HepG2 (cell line): Measurements from ENCODE around the gene SAA1. TPM values are rescaled to one million over a fixed set of nuclear protein-coding genes. Genes with fewer than 3 reads are reported as not detected.

Experiments
- ATAC-seq: fragments of 200-7000 bp; cut with Tn5 transposase; 3 replicates; pipeline ENCODE4 v1.9.1; 2020; ENCODE audit warnings: mild to moderate bottlenecking, moderate library complexity
- BruUV-seq: library from RNA; stranded (reverse); fragments of 400-500 nt; replicated peaks from 2 replicates; lab custom pipeline; 2021; lab: Mats Ljungman, UMichigan
- CTCF ChIA-PET: fragments of 300-600 bp; formaldehyde crosslinking; extraction: SDS; loops from one replicate; lab custom pipeline; 2021; ENCODE audit warnings: low total read pairs, inconsistent platforms, low intra/inter-chr PET ratio; lab: Yijun Ruan, JAX
- POLR2A ChIA-PET: fragments of 350-600 bp; sonication (Branson Sonifier 250); formaldehyde crosslinking; loops from one replicate; lab custom pipeline; 2020; ENCODE audit warnings: antibody characterized with exemption, inconsistent platforms; lab: Yijun Ruan, JAX
- DNase-seq: peaks from one replicate; pipeline ENCODE4 v3.0.0-alpha.2; 2015; ENCODE audit warnings: low spot score
- FAIRE-seq: peaks from 3 replicates; lab custom pipeline; 2011; peaks lifted over from hg19 to GRCh38; lab: Jason Lieb, UNC
- H2AFZ ChIP-seq: one replicate; pipeline ENCODE4 v1.6.1; 2011; ENCODE audit warnings: low read length, inconsistent platforms
- H3K27ac ChIP-seq: fragments of 300-600 bp; 3 replicates; pipeline ENCODE4 v1.8.0; 2011; ENCODE audit warnings: mixed run types, mild to moderate bottlenecking, mixed read lengths, low read length, inconsistent platforms; ENCODE audit not compliant: insufficient read depth; ENCODE audit errors: extremely low read length
- H3K27me3 ChIP-seq, 2 experiments: fragments of 200-600 bp in 1 of 2; 2 replicates in 1 of 2; 3 replicates in 1 of 2; pipeline versions ENCODE4 v1.6.0 to v1.8.0; 2011; ENCODE audit warnings: low read length in 2 of 2, mild to moderate bottlenecking in 2 of 2, moderate library complexity in 2 of 2, inconsistent platforms in 1 of 2; ENCODE audit not compliant: insufficient read depth in 2 of 2, control insufficient read depth in 1 of 2
- H3K36me3 ChIP-seq, 2 experiments: fragments of 200-600 bp in 1 of 2; replicated peaks in 1 of 2; 2 replicates in 1 of 2; 3 replicates in 1 of 2; pipeline versions ENCODE4 v1.5.1 to v1.8.0; 2011; ENCODE audit warnings: low read length in 2 of 2, inconsistent platforms in 1 of 2; ENCODE audit not compliant: insufficient read depth in 2 of 2, control insufficient read depth in 1 of 2
- H3K4me1 ChIP-seq: 2 replicates; pipeline ENCODE4 v1.5.1; 2012; ENCODE audit warnings: low read length, inconsistent platforms; ENCODE audit not compliant: insufficient read depth
- H3K4me2 ChIP-seq: 2 replicates; pipeline ENCODE4 v1.6.0; 2011; ENCODE audit warnings: low read depth, low read length, inconsistent platforms
- H3K4me3 ChIP-seq, 3 experiments: fragments of 200-600 bp in 1 of 3; sonication (generic), shearing (Covaris generic) in 1 of 3; replicated peaks in 1 of 3; 2 replicates each; pipeline ENCODE4 v1.5.1; 2011 to 2016; ENCODE audit warnings: low read length in 3 of 3, inconsistent platforms in 2 of 3, low read depth in 2 of 3, mild to moderate bottlenecking in 2 of 3, control low read depth in 1 of 3, mixed read lengths in 1 of 3; ENCODE audit not compliant: insufficient read depth in 1 of 3
- H3K79me2 ChIP-seq: one replicate; pipeline ENCODE4 v1.6.1; 2011; ENCODE audit warnings: low read length, inconsistent platforms; ENCODE audit not compliant: insufficient read depth
- H3K9ac ChIP-seq: 2 replicates; pipeline ENCODE4 v1.6.0; 2011; ENCODE audit warnings: mild to moderate bottlenecking, low read depth, low read length, inconsistent platforms; ENCODE audit not compliant: insufficient read depth
- H3K9me3 ChIP-seq: 2 replicates; pipeline ENCODE4 v1.5.1; 2012; ENCODE audit warnings: mild to moderate bottlenecking, low read length
- H4K20me1 ChIP-seq: 2 replicates; pipeline ENCODE4 v1.6.0; 2011; ENCODE audit warnings: inconsistent platforms, mild to moderate bottlenecking, low read length, moderate library complexity; ENCODE audit not compliant: insufficient read depth
- ADNP ChIP-seq: sonication (generic); formaldehyde crosslinking; IDR thresholded peaks from 2 replicates; pipeline ENCODE4 v1.4.0; 2020; ENCODE audit warnings: missing genetic modification reagents
- ATM ChIP-seq: fragments of 450-650 bp; IDR thresholded peaks from 2 replicates; pipeline ENCODE4 v1.7.1; 2017; ENCODE audit warnings: mild to moderate bottlenecking, borderline replicate concordance
- FOXM1 ChIP-seq: sonication (generic); formaldehyde crosslinking; IDR thresholded peaks from 2 replicates; pipeline ENCODE4 v1.5.0; 2020; ENCODE audit warnings: missing genetic modification reagents
- PCBP1 ChIP-seq: fragments of 200-400 bp; formaldehyde crosslinking; IDR thresholded peaks from 2 replicates; pipeline ENCODE4 v1.6.1; 2017; ENCODE audit warnings: mild to moderate bottlenecking, low read depth, low read length, borderline replicate concordance
- PITX1 ChIP-seq: sonication (generic); formaldehyde crosslinking; IDR thresholded peaks from 2 replicates; pipeline ENCODE4 v1.5.1; 2020; ENCODE audit warnings: mild to moderate bottlenecking, missing genetic modification reagents
- SP4 ChIP-seq: sonication (generic); formaldehyde crosslinking; IDR thresholded peaks from 2 replicates; pipeline ENCODE4 v1.8.1; 2023; ENCODE audit warnings: mild to moderate bottlenecking, missing genetic modification reagents
- SPEN ChIP-seq: sonication (generic); formaldehyde crosslinking; IDR thresholded peaks from 2 replicates; pipeline ENCODE4 v1.5.1; 2020; ENCODE audit warnings: low read depth, mild to moderate bottlenecking, missing genetic modification reagents
- ZBTB37 ChIP-seq: sonication (generic); formaldehyde crosslinking; IDR thresholded peaks from 2 replicates; pipeline ENCODE4 v1.4.0; 2020; ENCODE audit warnings: mild to moderate bottlenecking, missing genetic modification reagents
- ZBTB7B ChIP-seq: sonication (generic); formaldehyde crosslinking; IDR thresholded peaks from 2 replicates; pipeline ENCODE4 v1.4.0; 2020; ENCODE audit warnings: missing genetic modification reagents
- ZNF33A ChIP-seq: sonication (generic); formaldehyde crosslinking; IDR thresholded peaks from 2 replicates; pipeline ENCODE4 v1.5.1; 2020; ENCODE audit warnings: missing genetic modification reagents, mild to moderate bottlenecking, moderate library complexity, borderline replicate concordance
- ZNF354B ChIP-seq: sonication (generic); formaldehyde crosslinking; IDR thresholded peaks from 2 replicates; pipeline ENCODE4 v1.8.0; 2022; ENCODE audit warnings: mild to moderate bottlenecking, missing genetic modification reagents
- ZNF720 ChIP-seq: sonication (generic); formaldehyde crosslinking; IDR thresholded peaks from 2 replicates; pipeline ENCODE4 v1.4.0; 2020; ENCODE audit warnings: missing genetic modification reagents
- ZNF850 ChIP-seq: sonication (generic); formaldehyde crosslinking; conservative IDR thresholded peaks from 2 replicates; pipeline ENCODE4 v1.9.0; 2021; ENCODE audit warnings: mild to moderate bottlenecking, missing genetic modification reagents
- WGBS: methylation state at CpG from one replicate; pipeline ENCODE4 v1.1.6; 2017; ENCODE audit warnings: low lambda C conversion rate; 5-methylcytosine and 5-hydroxymethylcytosine counted together
- in situ Hi-C: cut with HindIII; loops from 2 replicates; pipeline ENCODE4 v1.10.0; 2017; ENCODE audit warnings: low pct_unique_long_range_greater_than_20kb; ENCODE audit not compliant: extremely low pct_ligation_motif_present
- intact Hi-C: fragments of 100-400 bp; cut with micrococcal nuclease; formaldehyde crosslinking; loops from one replicate; pipeline ENCODE4 v1.10.0; 2022; ENCODE audit not compliant: unreplicated experiment
- polyA plus RNA-seq, 8 experiments: library from polyadenylated mRNA; depleted of rRNA in 3 of 8; stranded (reverse) in 7 of 8; unstranded in 1 of 8; fragments of >200 nt; fragmentation: Illumina TruSeq in 4 of 8; extraction: Trizol in 4 of 8; gene quantifications; 2 replicates each; pipeline versions ENCODE4 v1.2.1 to v1.2.3, GENCODE V29; 2011 to 2016; ENCODE audit warnings: low read depth in 4 of 8, missing spikeins in 1 of 8, mixed read lengths in 1 of 8; ENCODE audit not compliant: insufficient read depth in 1 of 8
- total RNA-seq, 5 experiments: library from RNA; depleted of rRNA; stranded (reverse); fragments of >200 nt; fragmentation: Illumina TruSeq; extraction: Trizol; gene quantifications; 2 replicates each; pipeline ENCODE4 v1.2.3, GENCODE V29; 2016; ENCODE audit warnings: low read depth in 1 of 5

The SAA1 gene
- total and polyA plus RNA-seq, 2 of the 13 experiments (the other 11 are each of a cell fraction or from before 2014, with no cell fraction given) = not detected

GRCh38 chr11:18294862-18295261 is 28.8 kb downstream of the SAA1 start:
- no peaks in the 10 kb centered on the region for H3K27me3 ChIP-seq
- H3K4me1 ChIP-seq = no peaks in the 10 kb centered on the region
- ChIA-PET POLR2A (no interaction called here), CTCF (no interaction called here)
- H3K9me3 ChIP-seq = no peaks in the 10 kb centered on the region
- 97% methylated on average over 5 of the region's 5 CpGs for WGBS
- no peak overlapping the region for H2AFZ ChIP-seq
- H3K4me3 ChIP-seq = no peak overlapping the region
- no peaks in the 10 kb centered on the region for H3K79me2 ChIP-seq
- no peak overlapping the region for H3K4me2 ChIP-seq
- no peak overlapping the region for H3K27ac ChIP-seq
- peaks cover 13 to 72% of the 10 kb centered on the region in 2 experiments for H3K36me3 ChIP-seq
- FAIRE-seq (no peak), ATAC-seq (no peak), DNase-seq (no peak)
- in situ Hi-C loops (no loop called here), intact Hi-C loops (loop anchor here (10.0 kb wide), 1 partner anchor 120 kb away; the partner anchor contains the start of gene MRGPRX4)
- TF ChIP-seq PITX1 (CRISPR knock-in tag) (no peak), SP4 (CRISPR knock-in tag) (no peak), PCBP1 (no peak), ZNF33A (CRISPR knock-in tag) (no peak), SPEN (CRISPR knock-in tag) (no peak), ZBTB7B (CRISPR knock-in tag) (no peak), ZNF720 (CRISPR knock-in tag) (no peak), ZNF354B (no peak), ZBTB37 (CRISPR knock-in tag) (no peak), ADNP (no peak), FOXM1 (CRISPR knock-in tag) (no peak), ATM (no peak), ZNF850 (CRISPR knock-in tag) (no peak)
- BruUV-seq = no TSS peak
- no peak overlapping the region for H3K9ac ChIP-seq
- H4K20me1 ChIP-seq = no peaks in the 10 kb centered on the region
